ENCODE measurements around the gene HELZ2. TPM values are rescaled to one million over a fixed set of nuclear protein-coding genes. Genes with fewer than 3 reads are reported as not detected.
A peak's percentile ranks its signal among the peaks of the same experiment; 100 is the strongest.

The HELZ2 gene
- total and polyA plus RNA-seq, 10 of the 15 experiments (the other 5 are each of a cell fraction or from before 2014, with no cell fraction given): 0.05 to 33.3 (median 6.2) TPM

DNA sequence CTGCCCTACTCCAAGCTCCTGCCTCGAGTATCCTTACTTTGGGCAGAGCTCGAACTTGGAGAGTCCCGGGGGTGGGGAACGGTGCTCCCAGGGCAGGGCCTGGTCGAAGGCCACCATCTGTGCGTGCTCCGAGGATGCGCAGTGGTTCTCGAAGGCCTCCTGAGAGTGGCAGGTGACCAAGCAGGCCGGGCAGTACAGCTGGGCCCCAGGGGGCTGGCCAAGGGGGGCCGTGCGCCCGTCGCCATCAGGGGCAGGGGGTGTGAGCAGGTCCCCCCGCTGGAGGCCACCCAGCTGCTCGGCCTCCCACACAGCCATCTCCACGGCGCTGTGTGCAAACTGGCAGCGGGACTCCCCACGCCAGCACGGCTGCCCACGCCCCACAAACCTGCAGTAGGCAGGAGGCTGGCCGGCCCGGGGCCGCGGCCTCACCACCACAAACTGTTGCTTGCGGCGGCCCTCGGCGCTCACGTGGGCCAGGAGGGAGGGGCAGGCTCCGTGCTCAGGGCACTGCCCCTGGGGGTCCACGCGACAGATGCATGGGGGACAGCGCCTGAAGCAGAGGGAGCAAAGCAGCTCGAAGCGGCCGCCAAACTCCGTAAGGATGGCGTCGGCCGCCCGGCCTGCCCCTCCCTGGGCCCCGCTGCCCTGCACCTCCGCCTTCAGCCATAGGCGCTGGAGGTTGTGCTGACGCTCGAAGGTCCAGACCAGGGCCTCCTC is 1.8 kb downstream of the HELZ2 start:
- FAIRE-seq (no peak), DNase-seq (ENCODE audit: low read depth, low spot score) (no peak), ATAC-seq (no peak)
- in situ Hi-C loops (cut with MboI) (no loop called here), intact Hi-C loops (cut with micrococcal nuclease; ENCODE audit: unreplicated experiment) (no loop called here)
- Histone ChIP-seq H3K4me1 (ENCODE audit: control insufficient read depth, insufficient read depth, low read length) (peaks cover 30% of the 10 kb centered on the region), H3K79me2 (ENCODE audit: control insufficient read depth, insufficient read depth, low read length) (peaks cover 3% of the 10 kb centered on the region; the same call in 1 of the 2 replicates), H3K4me3 (no peak overlapping the region), H3K4me2 (ENCODE audit: control insufficient read depth, insufficient read depth) (no peak overlapping the region), H2AFZ (ENCODE audit: control insufficient read depth, low read depth, low read length) (no peak overlapping the region), H3K36me3 (ENCODE audit: control insufficient read depth in 2 of 2, insufficient read depth in 2 of 2, low read length in 1 of 2) (no peaks in the 10 kb centered on the region), H3K27ac (ENCODE audit: control insufficient read depth, insufficient read depth) (no peak overlapping the region), H3K27me3 (replicated peaks in 1 of 2; ENCODE audit: control insufficient read depth in 2 of 2, insufficient read depth in 2 of 2, low read length in 1 of 2) (no peaks in the 10 kb centered on the region), H3K9ac (ENCODE audit: control insufficient read depth, insufficient read depth, low read length) (no peak overlapping the region), H4K20me1 (ENCODE audit: control insufficient read depth, insufficient read depth) (no peaks in the 10 kb centered on the region), H3K9me3 (replicated peaks; ENCODE audit: control insufficient read depth, insufficient read depth, low read length) (no peaks in the 10 kb centered on the region; the same call in 2 of the 3 replicates)
- WGBS (ENCODE audit: insufficient coverage, insufficient replicate concordance, low lambda C conversion rate, missing lambda C conversion rate): 88% methylated on average over 48 of the region's 48 CpGs
- CTCF ChIA-PET: interaction anchor here (1.5 to 3.0 kb wide), 4 partner anchors 18 to 408 kb away, joined by 3 to 25 read pairs (median 4); partner anchors contain the start of genes PRPF6 and PTK6
- SMC1A ChIA-PET (ENCODE audit: uncharacterized antibody, unreplicated experiment): no interaction called here
- RAD21 ChIA-PET (ENCODE audit: unreplicated experiment): no interaction called here
- POLR2A ChIA-PET: interaction anchor here (2.2 kb wide), 1 partner anchor 70 kb away, joined by 9 read pairs; no protein-coding TSS in a partner anchor
- TSS peak; percentile 46 for BruUV-seq (replicated peaks)
- TF ChIP-seq, protein P1, sequence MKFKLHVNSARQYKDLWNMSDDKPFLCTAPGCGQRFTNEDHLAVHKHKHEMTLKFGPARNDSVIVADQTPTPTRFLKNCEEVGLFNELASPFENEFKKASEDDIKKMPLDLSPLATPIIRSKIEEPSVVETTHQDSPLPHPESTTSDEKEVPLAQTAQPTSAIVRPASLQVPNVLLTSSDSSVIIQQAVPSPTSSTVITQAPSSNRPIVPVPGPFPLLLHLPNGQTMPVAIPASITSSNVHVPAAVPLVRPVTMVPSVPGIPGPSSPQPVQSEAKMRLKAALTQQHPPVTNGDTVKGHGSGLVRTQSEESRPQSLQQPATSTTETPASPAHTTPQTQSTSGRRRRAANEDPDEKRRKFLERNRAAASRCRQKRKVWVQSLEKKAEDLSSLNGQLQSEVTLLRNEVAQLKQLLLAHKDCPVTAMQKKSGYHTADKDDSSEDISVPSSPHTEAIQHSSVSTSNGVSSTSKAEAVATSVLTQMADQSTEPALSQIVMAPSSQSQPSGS (IDR thresholded peaks at IDR 0.05; ENCODE audit: low read length): no peak
- no peak for TF ChIP-seq CHD1 (IDR thresholded peaks at IDR 0.05; ENCODE audit: low read depth, low read length)
- no peak for TF ChIP-seq NFYA (IDR thresholded peaks at IDR 0.05; ENCODE audit: borderline replicate concordance, low read depth, low read length)
- TF ChIP-seq BRCA1 (IDR thresholded peaks at IDR 0.05; ENCODE audit: low read depth, low read length): no peak
- TF ChIP-seq ATF7 (IDR thresholded peaks at IDR 0.05; ENCODE audit: low read depth): no peak
- TF ChIP-seq, protein P2, sequence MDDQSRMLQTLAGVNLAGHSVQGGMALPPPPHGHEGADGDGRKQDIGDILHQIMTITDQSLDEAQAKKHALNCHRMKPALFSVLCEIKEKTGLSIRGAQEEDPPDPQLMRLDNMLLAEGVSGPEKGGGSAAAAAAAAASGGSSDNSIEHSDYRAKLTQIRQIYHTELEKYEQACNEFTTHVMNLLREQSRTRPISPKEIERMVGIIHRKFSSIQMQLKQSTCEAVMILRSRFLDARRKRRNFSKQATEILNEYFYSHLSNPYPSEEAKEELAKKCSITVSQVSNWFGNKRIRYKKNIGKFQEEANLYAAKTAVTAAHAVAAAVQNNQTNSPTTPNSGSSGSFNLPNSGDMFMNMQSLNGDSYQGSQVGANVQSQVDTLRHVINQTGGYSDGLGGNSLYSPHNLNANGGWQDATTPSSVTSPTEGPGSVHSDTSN (IDR thresholded peaks at IDR 0.05; ENCODE audit: insufficient replicate concordance, low read depth, low read length): no peak
- no peak for TF ChIP-seq HDGF (IDR thresholded peaks at IDR 0.05)
- no peak for TF ChIP-seq BACH1 (IDR thresholded peaks at IDR 0.05; ENCODE audit: borderline replicate concordance)
- TF ChIP-seq KDM1A (IDR thresholded peaks at IDR 0.05; ENCODE audit: borderline replicate concordance): no peak
- no peak for TF ChIP-seq GABPA (IDR thresholded peaks at IDR 0.05; ENCODE audit: low read depth)
- TF ChIP-seq TAF1 (IDR thresholded peaks at IDR 0.05; ENCODE audit: borderline replicate concordance, low read depth, low read length): no peak
- TF ChIP-seq CUX1 (IDR thresholded peaks at IDR 0.05; ENCODE audit: insufficient replicate concordance, low read depth, low read length): no peak
- TF ChIP-seq E4F1 (IDR thresholded peaks at IDR 0.05; ENCODE audit: borderline replicate concordance, partially characterized antibody): no peak

Measured in GM12878 (cell line).